Right atrium auricular region (tissue), 2 donors: ENCODE measurements around the gene TECPR1. TPM values are rescaled to one million over a fixed set of nuclear protein-coding genes. Genes with fewer than 3 reads are reported as not detected.

ENCODE experiments used
- DNase-seq: peaks from one replicate; pipeline ENCODE4 v3.0.0-alpha.2; 2019; ENCODE audit warnings: low spot score
- H3K27ac ChIP-seq, 2 donors: fragments of 200-600 bp; sonication (generic); 1 replicate in 1 of 2; 2 replicates in 1 of 2; pipeline ENCODE4 v1.5.1; 2016 to 2019
- H3K27me3 ChIP-seq, 2 donors: fragments of 200-600 bp; sonication (generic); one replicate each; pipeline versions ENCODE4 v1.5.1 to v1.6.0; 2017 to 2019
- H3K36me3 ChIP-seq: fragments of 200-600 bp; sonication (generic); one replicate; pipeline ENCODE4 v1.5.1; 2016
- H3K4me1 ChIP-seq, 2 donors: fragments of 200-600 bp; sonication (generic); one replicate each; pipeline versions ENCODE4 v1.5.1 to v1.6.0; 2017 to 2019
- H3K4me3 ChIP-seq, 2 donors: fragments of 200-600 bp; sonication (generic); 1 replicate in 1 of 2; 2 replicates in 1 of 2; pipeline ENCODE4 v1.5.1; 2017 to 2019; ENCODE audit warnings: mild to moderate bottlenecking in 1 of 2, moderate library complexity in 1 of 2
- H3K9me3 ChIP-seq, 2 donors: fragments of 200-600 bp; sonication (generic); one replicate each; pipeline ENCODE4 v1.5.1; 2019
- total RNA-seq, 2 donors: library from RNA; depleted of rRNA; stranded (reverse); fragments of >200 nt; gene quantifications; one replicate each; pipeline ENCODE4 v1.1.0, GENCODE V29; 2016
- TF ChIP-seq, protein P1 (sequence below), 2 donors: fragments of 200-600 bp; sonication (generic); IDR thresholded peaks; one replicate each; pipeline ENCODE4 v1.5.1; 2019; ENCODE audit warnings: antibody characterized with exemption in 2 of 2

Gene TECPR1
- total RNA-seq, 2 donors from 2014 or later: 11.5 to 13.9 TPM

DNA sequence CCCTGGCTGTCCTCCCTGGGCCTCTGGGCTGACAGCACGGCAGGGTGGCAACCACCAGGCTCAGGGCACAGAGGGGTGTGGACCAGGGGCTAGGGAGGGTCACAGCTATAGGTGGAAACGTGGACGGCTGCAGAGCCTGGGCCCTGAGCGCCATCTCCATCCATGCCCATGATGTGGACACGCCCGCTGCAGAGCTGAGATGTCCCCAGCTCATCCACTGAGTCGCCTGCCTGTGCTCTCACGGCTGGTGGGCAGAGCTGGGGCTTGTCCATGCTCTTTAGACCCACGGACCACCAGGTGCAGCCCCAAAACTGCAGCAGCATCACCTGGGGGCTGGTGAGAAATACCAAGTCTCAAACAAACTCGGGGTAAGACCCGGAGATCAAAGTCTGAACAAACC is 16.1 kb downstream of the TECPR1 start:
- Histone ChIP-seq H3K9me3 (no peaks in the 10 kb centered on the region), H3K4me3 (no peak overlapping the region), H3K4me1 (no peaks in the 10 kb centered on the region), H3K27ac (no peak overlapping the region), H3K36me3 (peaks cover 37% of the 10 kb centered on the region), H3K27me3 (no peaks in the 10 kb centered on the region)
- DNase-seq: no peak
- TF ChIP-seq, protein P1, sequence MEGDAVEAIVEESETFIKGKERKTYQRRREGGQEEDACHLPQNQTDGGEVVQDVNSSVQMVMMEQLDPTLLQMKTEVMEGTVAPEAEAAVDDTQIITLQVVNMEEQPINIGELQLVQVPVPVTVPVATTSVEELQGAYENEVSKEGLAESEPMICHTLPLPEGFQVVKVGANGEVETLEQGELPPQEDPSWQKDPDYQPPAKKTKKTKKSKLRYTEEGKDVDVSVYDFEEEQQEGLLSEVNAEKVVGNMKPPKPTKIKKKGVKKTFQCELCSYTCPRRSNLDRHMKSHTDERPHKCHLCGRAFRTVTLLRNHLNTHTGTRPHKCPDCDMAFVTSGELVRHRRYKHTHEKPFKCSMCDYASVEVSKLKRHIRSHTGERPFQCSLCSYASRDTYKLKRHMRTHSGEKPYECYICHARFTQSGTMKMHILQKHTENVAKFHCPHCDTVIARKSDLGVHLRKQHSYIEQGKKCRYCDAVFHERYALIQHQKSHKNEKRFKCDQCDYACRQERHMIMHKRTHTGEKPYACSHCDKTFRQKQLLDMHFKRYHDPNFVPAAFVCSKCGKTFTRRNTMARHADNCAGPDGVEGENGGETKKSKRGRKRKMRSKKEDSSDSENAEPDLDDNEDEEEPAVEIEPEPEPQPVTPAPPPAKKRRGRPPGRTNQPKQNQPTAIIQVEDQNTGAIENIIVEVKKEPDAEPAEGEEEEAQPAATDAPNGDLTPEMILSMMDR (IDR thresholded peaks at IDR 0.05): no peak

GRCh38 chr7:98234429-98235147 is 17.4 kb downstream of the TECPR1 start:
- Histone ChIP-seq H3K36me3 (peaks cover 26% of the 10 kb centered on the region), H3K4me1 (no peaks in the 10 kb centered on the region), H3K27ac (no peak overlapping the region), H3K27me3 (no peaks in the 10 kb centered on the region), H3K9me3 (no peaks in the 10 kb centered on the region), H3K4me3 (no peak overlapping the region)
- TF ChIP-seq, protein P1 (IDR thresholded peaks at IDR 0.05): no peak
- DNase-seq: no peak

DNA sequence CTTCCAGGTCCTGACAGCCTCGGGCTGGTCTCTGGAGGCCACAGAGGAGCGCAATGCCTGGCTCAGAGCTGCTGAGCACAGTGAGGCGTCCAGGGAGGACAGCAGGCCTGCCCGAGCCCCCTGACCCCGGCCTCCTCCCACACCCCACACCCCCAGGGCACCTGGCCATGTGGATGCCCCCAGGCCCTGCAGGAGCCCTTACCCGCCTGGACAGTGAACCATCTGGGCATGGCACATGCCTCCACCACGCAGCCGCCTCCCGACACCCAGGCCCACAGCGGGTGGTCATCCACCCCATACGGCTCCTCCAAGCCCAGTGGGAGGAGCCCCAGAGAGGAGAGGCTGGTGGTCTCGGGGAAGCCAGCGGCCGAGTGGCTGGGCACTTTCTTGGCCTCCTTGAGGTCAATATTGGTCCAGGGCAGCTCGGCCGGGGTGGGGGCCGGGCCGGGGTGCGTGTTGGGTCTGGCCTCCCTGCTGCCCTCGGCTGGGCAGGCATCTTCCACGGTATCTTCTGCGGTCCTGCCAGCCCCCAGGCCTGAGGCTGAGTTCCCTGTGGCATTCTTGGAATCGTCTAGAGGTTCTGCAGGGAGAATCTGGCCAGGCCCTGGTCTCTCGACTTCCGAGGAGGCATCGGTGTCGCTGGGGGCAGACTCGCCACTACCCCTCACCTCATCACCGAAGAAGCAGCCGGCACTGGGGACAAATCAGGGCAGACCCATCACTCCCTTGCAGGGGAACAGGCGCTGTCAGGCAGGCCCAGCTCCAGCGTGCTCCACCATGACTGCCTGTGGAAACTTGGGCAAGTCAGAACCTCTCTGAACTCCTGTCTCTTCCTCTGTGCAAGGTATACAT is 18.6 kb downstream of the TECPR1 start:
- TF ChIP-seq, protein P1 (IDR thresholded peaks at IDR 0.05): no peak
- Histone ChIP-seq H3K27me3 (no peaks in the 10 kb centered on the region), H3K4me1 (no peaks in the 10 kb centered on the region), H3K36me3 (peaks cover 15% of the 10 kb centered on the region), H3K27ac (no peak overlapping the region), H3K9me3 (no peaks in the 10 kb centered on the region), H3K4me3 (no peak overlapping the region)
- no peak for DNase-seq

- Histone ChIP-seq H3K9me3 (no peaks in the 10 kb centered on the region), H3K4me1 (no peaks in the 10 kb centered on the region), H3K27ac (no peak overlapping the region), H3K36me3 (peaks cover 11% of the 10 kb centered on the region), H3K27me3 (no peaks in the 10 kb centered on the region), H3K4me3 (no peak overlapping the region)
- TF ChIP-seq, protein P1 (IDR thresholded peaks at IDR 0.05): no peak
- no peak for DNase-seq
Observed at GRCh38 chr7:98232799-98233198, 19.2 kb downstream of the TECPR1 start.

- Histone ChIP-seq H3K4me1 (no peaks in the 10 kb centered on the region), H3K36me3 (peaks cover 11% of the 10 kb centered on the region), H3K27me3 (no peaks in the 10 kb centered on the region), H3K9me3 (no peaks in the 10 kb centered on the region), H3K27ac (no peak overlapping the region), H3K4me3 (no peak overlapping the region)
- DNase-seq: no peak
- TF ChIP-seq, protein P1 (IDR thresholded peaks at IDR 0.05): no peak
Observed at GRCh38 chr7:98232263-98232585, 19.8 kb downstream of the TECPR1 start.
